A673 (cell line): ENCODE data around the gene DAPL1. TPM values are rescaled to one million over a fixed set of nuclear protein-coding genes. Genes with fewer than 3 reads are reported as not detected.
A peak's percentile ranks its signal among the peaks of the same experiment; 100 is the strongest.
"Not testable (repeated sequence)": the region's sequence is repeated elsewhere in the genome, so short reads cannot be mapped to it uniquely, and the experiment has no call there.

Experiments
- BruUV-seq: library from RNA; stranded (reverse); fragments of 400-500 nt; replicated peaks from 2 replicates; lab custom pipeline; 2021; lab: Mats Ljungman, UMichigan
- CTCF ChIA-PET: fragments of 300-600 bp; sonication (Branson Sonifier 250); formaldehyde crosslinking; loops from one replicate; lab custom pipeline; 2022; ENCODE audit warnings: antibody characterized with exemption; lab: Charles Lee
- POLR2A ChIA-PET: fragments of 300-600 bp; sonication (Branson Sonifier 250); formaldehyde crosslinking; loops from one replicate; lab custom pipeline; 2022; ENCODE audit warnings: antibody characterized with exemption; ENCODE audit not compliant: low non-redundant PET; lab: Charles Lee
- DNase-seq: peaks from one replicate; pipeline ENCODE4 v3.0.0-alpha.2; 2015; ENCODE audit warnings: low spot score
- H3K27ac ChIP-seq: fragments of 200-600 bp; sonication (generic); 2 replicates; pipeline ENCODE4 v1.5.1; 2016; ENCODE audit warnings: mixed run types, low read depth, mild to moderate bottlenecking, mixed read lengths, antibody characterized with exemption, low read length; ENCODE audit not compliant: poor library complexity, severe bottlenecking
- H3K27me3 ChIP-seq: fragments of 200-600 bp; sonication (generic); replicated peaks from 2 replicates; pipeline ENCODE4 v1.6.1; 2017; ENCODE audit warnings: mixed run types, low read depth, mild to moderate bottlenecking, mixed read lengths, antibody characterized with exemption, low read length; ENCODE audit not compliant: insufficient read depth, poor library complexity
- H3K36me3 ChIP-seq: fragments of 200-600 bp; sonication (generic); 2 replicates; pipeline ENCODE4 v1.6.1; 2016; ENCODE audit warnings: mixed run types, mild to moderate bottlenecking, mixed read lengths, antibody characterized with exemption, low read length; ENCODE audit not compliant: insufficient read depth, poor library complexity, severe bottlenecking
- H3K4me1 ChIP-seq: fragments of 200-600 bp; sonication (generic); 2 replicates; pipeline ENCODE4 v1.6.1; 2017; ENCODE audit warnings: mixed run types, mild to moderate bottlenecking, mixed read lengths, antibody characterized with exemption, low read length; ENCODE audit not compliant: insufficient read depth, poor library complexity, severe bottlenecking
- H3K4me3 ChIP-seq: fragments of 200-600 bp; sonication (generic); 2 replicates; pipeline ENCODE4 v1.5.1; 2016; ENCODE audit warnings: low read depth, mixed run types, mild to moderate bottlenecking, mixed read lengths, low read length; ENCODE audit not compliant: poor library complexity, severe bottlenecking
- H3K9me3 ChIP-seq: fragments of 200-600 bp; sonication (generic); 2 replicates; pipeline ENCODE4 v1.6.1; 2016; ENCODE audit warnings: mixed run types, low read depth, mild to moderate bottlenecking, mixed read lengths, antibody characterized with exemption, low read length; ENCODE audit not compliant: poor library complexity, severe bottlenecking
- CTCF ChIP-seq: fragments of 300-800, 200-600 bp; sonication (generic); conservative IDR thresholded peaks from 2 replicates; pipeline ENCODE4 v1.5.1; 2017; ENCODE audit warnings: low read depth, mild to moderate bottlenecking, antibody characterized with exemption, low read length, moderate library complexity, mixed read lengths
- EZH2 ChIP-seq: fragments of 200-600 bp; sonication (generic); IDR thresholded peaks from 2 replicates; pipeline ENCODE4 v1.6.1; 2017; ENCODE audit warnings: borderline replicate concordance, low read depth, mild to moderate bottlenecking, mixed read lengths, antibody characterized with exemption, low read length; ENCODE audit not compliant: poor library complexity, severe bottlenecking
- intact Hi-C: fragments of 100-400 bp; cut with micrococcal nuclease; formaldehyde crosslinking; loops from one replicate; pipeline ENCODE4 v1.10.0; 2022; ENCODE audit not compliant: unreplicated experiment
- total RNA-seq: library from RNA; stranded (reverse); gene quantifications from 2 replicates; pipeline ENCODE4 v1.2.3, GENCODE V29; 2021

DAPL1 gene
- total RNA-seq, 1 experiment from 2014 or later: 0.80 TPM

GRCh38 chr2:158845444-158845843 is 50.3 kb downstream of the DAPL1 start:
- ChIA-PET POLR2A (no interaction called here), CTCF (no interaction called here)
- BruUV-seq: no TSS peak
- H3K27me3 ChIP-seq: no peaks in the 10 kb centered on the region
- H3K9me3 ChIP-seq: no peaks in the 10 kb centered on the region
- no peak overlapping the region for H3K4me3 ChIP-seq
- H3K36me3 ChIP-seq: no peaks in the 10 kb centered on the region
- no peak for DNase-seq
- no peak overlapping the region for H3K27ac ChIP-seq
- intact Hi-C loops: no loop called here
- no peak for TF ChIP-seq EZH2
- no peak for TF ChIP-seq CTCF
- H3K4me1 ChIP-seq: peaks cover 9% of the 10 kb centered on the region

- intact Hi-C loops: no loop called here
- POLR2A ChIA-PET: no interaction called here
- CTCF ChIA-PET: no interaction called here
- H3K4me1 ChIP-seq: peaks cover 9% of the 10 kb centered on the region
- H3K4me3 ChIP-seq: no peak overlapping the region
- peak; percentile 26 for DNase-seq
- no peak overlapping the region for H3K27ac ChIP-seq
- H3K27me3 ChIP-seq: no peaks in the 10 kb centered on the region
- H3K36me3 ChIP-seq: no peaks in the 10 kb centered on the region
- TF ChIP-seq CTCF: no peak
- BruUV-seq: no TSS peak
- no peaks in the 10 kb centered on the region for H3K9me3 ChIP-seq
These were observed 50.7 kb downstream of the DAPL1 start for GRCh38 chr2:158845859-158846258.

GRCh38 chr2:158847526-158847925 is 52.4 kb downstream of the DAPL1 start:
- H3K27me3 ChIP-seq, CTCF ChIA-PET, DNase-seq, H3K27ac ChIP-seq, H3K9me3 ChIP-seq, BruUV-seq, H3K36me3 ChIP-seq, H3K4me3 ChIP-seq, H3K4me1 ChIP-seq, intact Hi-C loops, POLR2A ChIA-PET: not testable (repeated sequence)

- H3K4me1 ChIP-seq, H3K27ac ChIP-seq, BruUV-seq, H3K27me3 ChIP-seq, intact Hi-C loops, DNase-seq, CTCF ChIA-PET, POLR2A ChIA-PET, H3K9me3 ChIP-seq, H3K4me3 ChIP-seq, H3K36me3 ChIP-seq: not testable (repeated sequence)
These were observed 53.2 kb downstream of the DAPL1 start for GRCh38 chr2:158848031-158848970.

- H3K4me1 ChIP-seq, POLR2A ChIA-PET, H3K27ac ChIP-seq, H3K27me3 ChIP-seq, H3K9me3 ChIP-seq, intact Hi-C loops, DNase-seq, H3K36me3 ChIP-seq, H3K4me3 ChIP-seq, BruUV-seq, CTCF ChIA-PET: not testable (repeated sequence)
These were observed 65.1 kb downstream of the DAPL1 start for GRCh38 chr2:158860179-158860578.

- H3K27me3 ChIP-seq, H3K27ac ChIP-seq, CTCF ChIA-PET, POLR2A ChIA-PET, DNase-seq, BruUV-seq, H3K4me1 ChIP-seq, H3K9me3 ChIP-seq, H3K4me3 ChIP-seq, intact Hi-C loops, H3K36me3 ChIP-seq: not testable (repeated sequence)
These were observed 66.5 kb downstream of the DAPL1 start for GRCh38 chr2:158861626-158862025.
